Measurements from ENCODE around the gene NAB1.

The NAB1 gene

GRCh38 chr2:190682168-190682567 is 33.3 kb downstream of the NAB1 start (continued):
- no peak for TF ChIP-seq ZNF362 (tag by site-specific recombination; IDR thresholded peaks at IDR 0.05)

GRCh38 chr2:190683802-190684201 is 34.9 kb downstream of the NAB1 start:
- peaks cover 14 to 37% of the 10 kb centered on the region in 2 experiments for H3K36me3 ChIP-seq (ENCODE audit: control insufficient read depth in 2 of 2, insufficient read depth in 1 of 2, low read length in 2 of 2)
- CTCF ChIA-PET, result no interaction called here

More at GRCh38 chr2:190683802-190684201, 34.9 kb downstream of the NAB1 start:
- no peak overlapping the region for H3K27ac ChIP-seq (ENCODE audit: extremely low read depth, low read depth, low read length)
- POLR2A ChIA-PET, result no interaction called here
- no peak overlapping the region for H3K4me3 ChIP-seq (ENCODE audit: low read depth, low read length)
- H3K4me1 ChIP-seq (ENCODE audit: control insufficient read depth, insufficient read depth, low read length), result peaks cover 4% of the 10 kb centered on the region; the same call in 1 of the 2 replicates
- TF ChIP-seq KLF1 (tag by site-specific recombination; IDR thresholded peaks at IDR 0.05) (no peak), ZBTB44 (tag by site-specific recombination; IDR thresholded peaks at IDR 0.05) (no peak), ZNF660 (tag by site-specific recombination; IDR thresholded peaks at IDR 0.05) (0 out of 2 replicates have a peak, but pooled peaks have one; percentile 38), ZNF530 (tag by site-specific recombination; IDR thresholded peaks at IDR 0.05; ENCODE audit: low read depth) (no peak), ZNF518A (tag by site-specific recombination; conservative IDR thresholded peaks at IDR 0.05; ENCODE audit: low read depth) (no peak), ZNF658 (tag by site-specific recombination; IDR thresholded peaks at IDR 0.05) (no peak), PRDM6 (tag by site-specific recombination; IDR thresholded peaks at IDR 0.05) (peak; percentile 87), ZNF114 (tag by site-specific recombination; IDR thresholded peaks at IDR 0.05) (no peak), ZNF580 (tag by site-specific recombination; IDR thresholded peaks at IDR 0.05) (no peak), ZNF768 (tag by site-specific recombination; IDR thresholded peaks at IDR 0.05) (no peak), SCRT1 (tag by site-specific recombination; IDR thresholded peaks at IDR 0.05; ENCODE audit: borderline replicate concordance) (no peak), ZNF555 (tag by site-specific recombination; conservative IDR thresholded peaks at IDR 0.05) (no peak)
- H3K9me3 ChIP-seq (ENCODE audit: control insufficient read depth, insufficient read depth, low read depth, low read length), result no peaks in the 10 kb centered on the region

All from HEK293 (cell line).